Umbilical cord (tissue), 2 donors: ENCODE measurements around the gene VPS52. TPM values are rescaled to one million over a fixed set of nuclear protein-coding genes. Genes with fewer than 3 reads are reported as not detected.
"Not testable (repeated sequence)": the region's sequence is repeated elsewhere in the genome, so short reads cannot be mapped to it uniquely, and the experiment has no call there.

Source experiments
- DNase-seq: peaks from one replicate; pipeline ENCODE4 v3.0.0-alpha.2; 2015; ENCODE audit warnings: low spot score
- total RNA-seq: library from RNA; depleted of rRNA; stranded (reverse); fragments of >200 nt; gene quantifications from one replicate; pipeline ENCODE4 v1.2.3, GENCODE V29; 2014; ENCODE audit warnings: low replicate concordance; ENCODE audit not compliant: insufficient read depth

VPS52 gene
- total RNA-seq, 1 donor from 2014 or later: 33.7 TPM

DNA sequence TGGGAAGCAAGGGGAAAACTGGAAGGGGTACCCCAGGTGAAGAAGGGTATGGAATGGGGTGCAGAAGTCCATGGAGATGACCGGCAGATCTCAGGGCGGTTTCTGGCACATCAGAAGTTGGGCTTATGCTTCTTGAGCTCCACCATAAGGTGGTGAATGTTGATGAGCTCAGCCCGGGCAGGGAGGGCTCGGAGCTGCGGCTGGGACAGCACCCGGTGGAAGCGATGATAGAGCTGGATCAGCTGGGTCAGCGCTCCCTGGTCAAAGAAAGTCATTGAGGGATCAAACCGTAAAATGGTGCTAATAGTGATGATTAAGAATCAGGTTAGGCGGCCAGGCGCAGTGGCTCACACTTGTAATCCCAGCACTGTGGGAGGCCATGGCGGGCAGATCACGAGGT, 20.9 kb downstream of the VPS52 start:
- no peak for DNase-seq

DNA sequence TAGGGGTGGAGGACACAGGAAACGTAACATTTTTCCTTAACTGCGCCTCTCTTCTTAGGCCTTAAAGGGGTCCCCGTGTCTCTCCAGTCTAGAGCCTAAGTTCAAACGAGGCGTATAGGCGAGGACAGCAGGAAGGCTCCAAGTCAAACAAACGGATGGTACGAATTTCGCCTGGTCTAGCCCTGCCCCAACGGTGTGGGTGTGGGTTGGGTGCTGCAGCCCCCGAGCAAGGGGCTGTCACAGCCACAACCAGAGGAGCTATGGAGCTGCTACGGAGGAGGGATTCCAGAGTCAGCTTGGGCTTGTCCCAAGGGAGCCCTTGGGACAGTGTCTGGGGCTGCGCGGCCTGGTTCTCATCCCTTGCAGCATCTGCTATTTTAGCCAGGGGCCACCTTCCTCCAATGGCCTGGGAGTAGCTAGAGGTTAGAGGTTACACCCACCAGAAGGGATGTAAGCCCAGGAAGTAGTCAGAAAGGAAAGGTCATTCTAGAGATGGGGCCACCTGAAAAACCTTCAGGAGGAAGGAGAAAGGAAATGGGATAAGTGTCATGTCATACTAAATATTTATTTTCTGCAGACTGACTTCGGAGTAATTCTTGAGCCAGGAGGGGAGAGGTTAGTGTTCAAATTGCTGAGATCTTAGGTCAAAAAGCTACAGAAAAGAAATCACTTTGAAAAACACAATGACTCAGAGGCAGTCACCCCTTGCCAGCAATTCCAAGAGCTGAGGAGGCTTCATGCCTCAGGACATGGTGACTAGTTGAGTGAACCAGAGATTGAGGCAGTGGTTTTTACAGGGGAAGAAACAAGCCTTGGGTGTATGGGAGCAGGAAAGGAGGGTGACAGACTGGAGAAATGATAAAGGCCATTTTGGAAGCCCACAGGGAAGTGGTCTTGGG, 21.7 kb downstream of the VPS52 start:
- DNase-seq: no peak

DNA sequence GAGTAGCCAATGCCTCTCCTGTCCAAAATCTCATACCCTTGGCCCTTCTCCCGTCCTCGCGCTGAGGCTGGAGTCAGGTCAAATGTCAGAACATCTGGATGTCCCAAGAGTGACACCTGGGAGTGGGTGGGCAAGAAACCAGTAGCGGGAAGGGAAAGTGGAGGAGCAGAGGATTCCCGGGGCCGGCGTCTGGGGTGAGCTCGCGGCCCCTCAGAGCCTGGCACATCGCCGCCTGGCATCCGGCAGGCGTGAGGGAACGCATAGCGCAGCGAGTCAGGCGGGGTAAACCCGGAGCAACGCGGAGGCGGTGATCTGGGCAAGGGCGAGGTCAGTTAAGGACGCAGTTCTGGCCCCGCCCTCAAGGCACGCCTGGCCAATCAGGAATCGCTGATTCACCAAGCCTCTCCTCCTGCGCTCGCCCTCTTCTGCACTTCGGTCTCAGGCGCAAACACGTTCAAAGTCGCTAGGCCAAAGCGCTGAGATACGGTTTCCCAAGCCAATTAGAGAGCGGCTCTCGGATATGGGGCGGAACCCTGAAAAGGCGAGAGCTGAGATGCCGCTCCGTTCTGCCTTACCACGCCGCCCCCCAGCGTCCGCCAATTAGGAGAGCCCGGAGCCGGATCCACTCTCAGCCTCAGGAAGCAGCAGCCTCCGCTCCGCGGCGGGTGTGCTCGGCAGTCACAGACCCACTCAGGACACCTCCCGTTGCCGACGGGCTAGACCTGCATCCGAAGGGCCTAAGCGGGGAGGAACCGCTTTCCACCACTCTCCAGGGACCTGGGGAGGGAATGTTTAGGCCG, 22.5 kb downstream of the VPS52 start:
- peak; percentile 100 for DNase-seq

DNA sequence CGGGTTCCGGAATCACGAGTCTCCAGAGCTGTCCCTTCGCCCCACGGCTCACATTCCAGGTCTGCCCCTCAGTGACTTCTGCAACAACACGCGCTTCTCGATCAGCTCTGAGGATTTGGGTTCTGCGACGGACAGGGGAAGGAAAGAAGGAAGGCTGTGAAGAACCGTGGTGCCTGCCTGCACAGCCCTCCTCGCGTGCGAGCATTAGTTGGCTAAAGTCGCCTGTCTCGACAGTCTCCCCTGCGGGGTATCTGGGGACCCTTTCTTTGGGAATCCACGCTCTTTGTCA, 23.1 kb downstream of the VPS52 start:
- DNase-seq: no peak

DNA sequence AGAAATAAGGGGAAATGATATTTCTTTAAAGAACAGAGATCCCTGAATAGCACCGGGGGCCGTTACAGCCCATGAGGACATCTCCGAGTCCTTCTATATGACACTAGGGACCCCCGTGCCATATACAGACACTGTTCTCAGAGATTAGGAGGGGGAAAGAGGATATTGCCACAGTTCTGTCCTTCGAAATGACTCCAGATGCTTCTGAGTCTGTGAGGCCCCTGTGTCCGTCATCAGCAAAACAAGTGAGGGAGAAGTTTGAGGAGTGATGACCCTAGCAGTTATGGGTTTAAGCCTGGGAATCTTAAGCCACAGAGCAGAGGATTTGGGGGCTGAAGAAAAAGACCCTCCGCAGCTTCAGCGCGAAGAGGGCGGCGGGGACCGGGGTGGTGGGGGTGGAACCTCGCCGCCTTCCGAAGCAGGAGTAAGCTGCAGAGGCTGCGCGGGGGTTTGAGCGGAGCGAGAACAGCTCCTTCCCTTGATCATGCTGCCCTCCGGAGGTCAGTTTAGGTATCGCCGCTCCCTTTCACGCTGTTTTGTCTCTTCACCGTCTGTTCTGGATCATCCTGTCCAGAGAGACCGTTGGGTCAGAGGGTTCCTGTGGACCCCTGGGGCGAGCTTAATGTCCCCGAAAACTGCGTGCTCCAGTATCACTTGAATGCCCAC, 23.6 kb downstream of the VPS52 start:
- peak; percentile 90 for DNase-seq

DNA sequence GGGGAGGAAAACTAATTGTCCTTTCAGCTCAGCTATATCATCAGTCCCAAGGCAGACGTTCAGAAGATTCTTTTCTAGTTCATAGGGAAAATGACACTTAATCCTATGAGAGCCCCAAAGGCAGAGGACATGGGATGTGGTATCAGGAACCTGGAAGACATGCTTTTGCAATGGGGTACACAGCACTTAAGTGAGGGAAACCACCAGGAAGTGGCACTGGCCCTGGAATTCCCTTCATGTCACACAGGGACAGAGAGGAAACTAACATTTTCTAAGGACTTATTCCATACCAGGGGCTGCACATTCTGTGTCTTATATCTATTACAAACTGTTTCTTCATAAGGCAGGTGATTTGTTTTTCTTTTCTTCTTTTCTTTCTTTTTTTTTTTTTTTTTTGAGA, 28.2 kb downstream of the VPS52 start:
- DNase-seq: no peak

DNA sequence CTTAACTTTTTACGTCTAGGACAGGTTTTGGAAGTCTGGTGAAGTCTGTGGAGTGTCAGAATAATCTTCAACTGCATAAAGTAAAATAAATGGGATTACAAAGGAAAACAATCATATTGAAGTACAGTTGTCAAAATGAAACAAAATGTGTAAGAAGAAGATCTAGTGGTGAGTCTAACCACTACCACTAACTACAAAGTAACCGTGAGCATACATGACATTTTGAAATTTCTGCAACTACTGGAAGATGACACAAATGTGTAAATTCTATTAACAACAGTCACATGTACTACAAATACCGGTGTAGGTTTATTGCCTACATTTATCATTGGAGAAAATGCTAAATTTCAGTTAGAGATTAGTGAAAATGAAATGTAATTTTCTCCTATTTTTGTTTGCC, 29.7 kb downstream of the VPS52 start:
- DNase-seq: no peak

DNA sequence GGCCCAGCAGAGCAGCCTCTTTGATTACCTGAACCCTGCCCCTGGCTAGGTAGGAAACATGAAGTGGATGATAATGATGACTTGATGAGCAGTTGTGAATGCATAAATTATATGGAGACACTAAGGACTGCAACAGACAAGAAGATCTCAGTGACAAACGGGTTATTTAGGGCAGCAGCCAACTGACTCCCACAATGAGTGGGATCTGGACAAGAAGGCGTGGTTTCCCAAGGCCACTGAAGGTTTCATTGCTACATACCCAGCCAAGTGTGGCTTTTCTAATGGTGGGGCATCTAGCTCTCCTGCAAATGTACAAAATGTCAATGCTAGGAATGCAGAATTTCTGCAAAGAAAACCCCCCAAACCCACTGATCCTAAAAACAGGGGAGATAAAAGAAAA, 33.9 kb downstream of the VPS52 start:
- DNase-seq: no peak

DNA sequence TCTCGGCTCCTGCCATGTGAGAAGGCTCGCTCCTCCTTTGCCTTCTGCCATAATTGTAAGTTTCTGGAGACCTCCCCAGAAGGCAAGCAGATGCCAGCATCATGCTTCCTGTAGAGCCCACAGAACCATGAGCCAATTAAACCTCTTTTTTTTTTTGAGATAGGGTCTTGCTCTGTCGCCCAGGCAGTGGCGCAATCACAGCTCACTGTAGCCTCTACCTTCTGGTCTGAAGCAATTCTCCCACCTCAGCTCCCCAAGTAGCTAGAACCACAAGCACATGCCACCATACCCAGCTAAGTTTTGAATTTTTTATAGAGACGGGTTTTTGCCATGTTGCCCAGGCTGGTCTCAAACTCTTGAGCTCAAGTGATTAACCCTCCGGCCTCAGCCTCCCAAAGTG, 34.8 kb downstream of the VPS52 start:
- no peak for DNase-seq

DNA sequence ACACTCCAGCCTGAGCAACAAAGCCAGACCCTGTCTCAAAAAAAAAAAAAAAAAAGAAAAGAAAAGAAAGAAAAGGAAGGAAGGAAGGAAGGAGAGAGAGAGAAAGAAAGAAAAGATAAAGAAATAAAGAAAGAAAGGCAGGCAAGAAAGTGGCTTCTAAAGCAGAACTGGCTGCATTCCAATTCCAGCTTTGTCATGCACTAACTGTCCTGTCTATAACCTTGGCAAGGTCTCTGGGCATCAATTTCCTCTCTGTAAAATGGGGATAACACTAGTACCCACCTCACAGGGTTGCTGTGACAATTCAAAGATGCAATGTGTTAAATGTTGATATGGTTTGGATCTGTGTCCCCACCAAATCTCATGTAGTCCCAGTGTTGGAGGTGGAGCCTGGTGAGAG, 35.3 kb downstream of the VPS52 start:
- DNase-seq: no peak

DNA sequence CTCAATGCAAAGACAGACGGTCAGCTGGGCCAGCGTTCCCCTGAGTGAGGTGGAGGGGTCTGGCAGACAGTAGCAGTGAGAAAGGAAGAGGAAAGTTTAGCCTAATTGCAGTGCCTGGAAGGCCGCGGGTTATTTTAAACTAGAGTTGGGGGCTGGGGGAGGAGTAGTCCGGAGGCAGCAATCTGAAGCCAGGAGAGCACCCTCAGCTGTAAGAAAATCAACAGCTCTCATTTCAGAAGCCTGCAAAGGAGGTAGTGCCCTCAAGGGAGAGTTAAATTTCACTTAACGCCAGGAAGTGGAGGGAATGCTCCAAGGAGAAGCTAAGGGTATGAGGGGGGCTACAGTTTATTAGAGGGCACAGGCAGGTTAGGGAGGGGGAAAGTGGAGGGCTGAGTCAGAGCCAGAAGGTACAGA, 36.4 kb downstream of the VPS52 start:
- DNase-seq: no peak

DNA sequence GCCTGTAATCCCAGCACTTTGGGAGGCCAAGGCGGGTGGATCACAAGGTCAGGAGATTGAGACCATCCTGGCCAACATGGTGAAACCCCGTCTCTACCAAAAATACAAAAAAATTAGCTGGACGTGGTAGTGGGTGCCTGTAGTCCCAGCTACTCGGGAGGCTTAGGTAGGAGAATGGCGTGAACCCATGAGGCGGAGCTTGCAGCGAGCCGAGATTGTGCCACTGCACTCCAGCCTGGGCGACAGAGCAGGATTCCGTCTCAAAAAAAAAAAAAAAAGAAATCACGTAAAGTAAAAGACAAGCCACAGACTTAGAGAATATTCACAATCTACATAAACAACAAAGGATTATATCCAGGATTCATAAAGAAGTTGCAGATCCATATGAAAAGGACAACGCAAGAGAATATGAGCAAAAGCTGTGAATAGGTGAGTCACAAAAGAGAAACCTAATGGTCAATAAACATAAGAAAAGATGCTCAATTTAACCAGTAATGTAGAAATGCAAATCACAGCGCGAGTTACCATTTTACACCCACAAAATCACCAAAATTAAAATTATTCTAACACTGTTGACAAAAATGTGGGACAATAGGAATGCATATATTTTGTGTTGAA, 45.1 kb downstream of the VPS52 start:
- not testable (repeated sequence) for DNase-seq

DNA sequence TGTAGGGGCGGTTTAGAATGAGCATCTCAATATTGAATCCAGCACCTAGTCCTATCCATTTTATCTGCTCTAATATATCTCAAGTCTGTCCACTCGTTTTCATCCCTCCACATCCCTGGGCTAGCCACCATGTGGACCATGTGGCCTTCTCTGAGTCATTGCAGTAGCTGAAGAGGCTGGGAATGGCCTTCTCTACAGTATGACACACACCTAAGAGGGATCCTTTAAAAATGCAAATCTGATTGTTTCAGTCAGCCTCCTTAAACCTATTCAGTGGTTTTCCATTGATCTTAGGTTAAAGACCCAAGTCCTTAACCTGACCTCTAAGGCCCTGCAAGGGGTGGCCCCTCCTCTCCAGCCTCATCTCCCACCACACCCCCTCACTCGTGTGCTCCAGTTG, 54.0 kb downstream of the VPS52 start:
- DNase-seq: no peak

DNA sequence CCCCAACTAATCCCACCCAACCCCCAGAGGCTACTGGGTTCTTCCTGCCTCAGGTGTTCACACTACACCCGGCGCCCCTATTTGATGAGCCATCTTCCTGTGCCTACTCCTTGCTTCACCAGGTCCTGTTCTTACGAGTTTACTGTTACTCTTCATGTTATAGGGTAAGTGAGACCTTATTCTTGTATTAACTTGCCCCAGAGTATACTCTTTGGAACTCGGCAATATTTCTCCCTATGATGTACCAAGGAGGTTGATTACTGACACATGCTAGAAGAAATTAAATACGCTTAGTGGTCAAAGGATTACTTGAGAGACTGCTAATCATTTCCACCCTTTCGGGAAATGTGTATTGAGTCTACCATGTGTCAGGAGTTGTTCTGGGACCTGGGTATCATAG, 54.4 kb downstream of the VPS52 start:
- no peak for DNase-seq

DNA sequence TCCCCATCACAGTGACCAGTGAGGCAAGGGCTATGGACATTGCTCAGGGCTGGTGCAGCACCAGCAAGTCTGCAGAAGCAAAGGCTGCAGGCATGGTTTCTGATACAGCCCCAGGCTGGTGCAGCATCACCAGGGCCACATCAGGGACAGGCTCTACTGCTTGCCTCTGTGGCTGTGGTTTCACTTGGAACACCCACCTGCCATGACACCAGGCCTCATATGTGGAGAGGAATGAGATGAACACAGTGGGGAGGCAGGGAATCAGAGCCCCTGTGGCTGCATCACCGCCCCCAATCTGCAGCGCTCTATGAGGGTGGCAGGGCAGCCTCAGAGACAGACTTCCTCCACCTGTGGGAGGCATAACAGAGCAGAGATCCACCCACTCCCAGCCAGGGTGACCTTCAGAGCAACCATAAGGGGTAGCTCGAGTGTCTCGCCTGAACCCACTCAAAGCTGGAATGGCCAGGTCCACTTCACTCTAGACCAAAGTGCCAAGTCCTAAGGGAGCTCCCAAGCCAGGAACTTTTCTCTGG, 55.5 kb downstream of the VPS52 start:
- DNase-seq: no peak

DNA sequence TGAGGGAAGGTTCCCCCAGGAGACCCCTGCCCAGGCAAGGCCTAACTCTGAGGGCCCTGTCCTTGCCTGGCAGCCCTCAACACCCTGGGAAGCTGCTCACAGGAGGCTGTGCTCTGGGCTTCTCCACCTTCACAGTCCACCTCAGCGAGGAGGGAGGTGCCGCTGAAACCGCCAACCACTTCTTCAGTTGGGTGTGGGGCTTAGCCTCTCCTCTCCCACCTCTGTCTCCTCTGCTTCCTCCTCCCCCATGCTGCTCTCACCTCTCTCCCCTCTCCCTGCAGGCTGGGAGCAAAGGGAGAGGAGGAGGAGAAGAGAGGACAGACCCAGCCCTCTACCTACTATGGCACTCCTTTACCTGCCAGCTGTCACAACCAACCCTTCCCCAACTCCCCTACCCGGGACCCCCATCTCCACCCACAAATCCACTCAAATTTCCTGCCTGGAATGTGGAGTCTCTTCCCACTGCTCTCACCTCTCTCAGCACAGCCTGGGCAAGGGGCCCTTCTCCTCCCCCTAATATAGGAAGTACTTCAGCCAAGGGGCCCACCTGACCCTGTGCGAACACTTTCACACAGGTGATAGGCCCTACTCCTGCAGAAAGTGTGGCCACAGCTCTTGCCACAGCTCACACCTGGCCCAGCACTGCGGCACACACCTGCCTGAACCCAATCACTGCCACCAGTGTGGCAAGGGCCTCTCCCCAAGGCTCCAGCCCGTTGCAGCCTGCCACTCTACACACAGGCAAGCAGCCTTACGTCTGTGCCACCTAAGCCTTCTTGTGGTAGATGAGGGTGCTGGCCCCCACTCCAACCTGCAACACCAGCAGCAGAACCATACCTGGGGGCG, 56.2 kb downstream of the VPS52 start:
- no peak for DNase-seq

DNA sequence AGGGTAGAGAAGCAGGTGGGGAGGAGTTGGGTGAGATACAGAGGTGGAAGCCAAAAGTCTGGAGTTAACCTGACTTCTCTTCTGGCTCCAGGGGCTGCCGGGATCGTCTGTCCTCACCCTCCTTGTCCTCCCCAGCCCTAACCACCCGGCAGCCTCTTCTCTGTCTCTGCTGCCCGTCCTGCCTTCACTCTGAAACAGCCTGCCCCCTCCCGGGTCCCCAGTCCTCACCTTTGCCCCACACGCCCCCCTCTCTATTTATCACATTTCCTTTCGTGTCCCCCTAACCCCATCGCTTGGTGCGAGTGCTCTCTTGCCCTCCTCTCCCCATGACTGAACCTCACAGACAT, 57.7 kb downstream of the VPS52 start:
- no peak for DNase-seq

DNA sequence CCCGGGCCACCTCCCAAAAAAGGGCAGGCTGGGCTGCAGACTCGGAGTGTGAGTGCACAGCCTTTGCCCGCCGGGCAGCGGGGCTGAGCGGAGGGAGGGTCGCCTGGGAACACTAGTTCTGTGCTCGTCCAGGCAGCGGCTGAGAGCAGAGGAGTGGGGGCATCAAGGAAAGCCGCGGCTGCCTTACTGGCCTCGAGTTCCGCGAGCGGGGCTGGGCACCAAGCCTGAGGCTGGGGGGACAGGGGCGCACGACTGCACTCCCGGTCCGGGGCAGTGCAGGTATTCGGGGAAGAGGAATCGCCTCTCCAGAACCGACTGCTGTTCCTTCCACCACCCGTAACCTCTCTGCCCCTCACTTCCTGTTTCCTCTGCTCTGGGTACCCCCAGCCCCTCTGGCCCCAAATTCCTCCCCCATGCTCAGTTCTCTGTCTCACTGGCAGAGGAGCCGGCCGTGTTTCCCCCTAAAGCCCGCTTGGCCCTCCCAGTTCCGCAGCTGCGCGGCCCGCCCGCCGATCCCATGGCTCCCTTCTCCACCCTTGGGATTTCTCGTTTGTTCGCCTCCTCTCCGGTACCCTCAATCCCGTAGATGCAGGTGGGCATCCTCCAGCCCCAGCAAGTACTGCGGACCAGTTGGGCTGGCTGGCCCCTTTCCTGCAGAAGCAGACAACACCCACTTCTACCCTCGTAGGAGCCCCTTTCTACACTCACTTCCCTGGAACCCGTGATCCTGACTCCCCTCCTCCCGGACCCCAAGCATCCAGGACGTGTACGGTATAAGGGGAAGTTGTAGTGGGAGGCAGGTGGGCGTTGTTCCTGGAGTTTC, 58.3 kb downstream of the VPS52 start:
- DNase-seq: peak; percentile 56

DNA sequence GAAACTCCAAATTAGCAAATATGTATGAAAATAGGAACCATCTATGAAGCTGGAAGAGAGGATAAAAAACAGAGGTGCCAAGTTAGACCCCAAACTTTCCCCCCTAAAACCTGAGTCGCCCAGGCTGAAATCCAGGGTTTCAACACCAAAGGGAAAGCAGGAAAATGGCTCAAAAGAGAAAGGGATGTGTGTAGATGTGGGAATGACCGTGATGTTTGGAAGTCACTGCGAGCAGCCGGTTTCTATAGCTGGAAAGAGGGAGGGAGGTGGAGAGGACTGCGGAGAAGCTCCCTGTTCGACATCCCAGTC, 58.9 kb downstream of the VPS52 start:
- DNase-seq: no peak

DNA sequence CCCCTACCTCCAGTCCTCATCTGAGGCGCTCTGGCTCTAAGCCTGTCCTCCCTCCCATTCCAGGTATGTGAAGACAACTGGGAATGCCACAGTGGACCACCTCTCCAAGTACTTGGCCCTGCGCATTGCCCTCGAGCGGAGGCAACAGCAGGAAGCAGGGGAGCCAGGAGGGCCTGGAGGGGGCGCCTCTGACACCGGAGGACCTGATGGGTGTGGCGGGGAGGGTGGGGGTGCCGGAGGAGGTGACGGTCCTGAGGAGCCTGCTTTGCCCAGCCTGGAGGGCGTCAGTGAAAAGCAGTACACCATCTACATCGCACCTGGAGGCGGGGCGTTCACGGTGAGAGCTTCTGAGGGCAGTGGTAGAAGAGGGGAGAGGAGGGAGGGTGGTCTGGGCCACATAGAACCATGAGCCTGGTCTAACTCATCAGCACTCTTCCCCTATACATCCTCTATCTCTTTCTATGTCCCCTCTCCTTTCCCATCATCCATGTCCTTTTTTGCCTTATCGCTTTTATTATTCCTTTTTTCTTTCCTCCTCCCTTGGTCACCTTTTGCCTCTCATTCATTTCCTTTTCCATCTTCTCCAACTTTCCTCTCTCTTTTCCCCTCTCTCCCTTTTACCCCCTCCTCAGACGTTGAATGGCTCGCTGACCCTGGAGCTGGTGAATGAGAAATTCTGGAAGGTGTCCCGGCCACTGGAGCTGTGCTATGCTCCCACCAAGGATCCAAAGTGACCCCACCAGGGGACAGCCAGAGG, 59.8 kb downstream of the VPS52 start:
- DNase-seq: no peak
